ENCODE data around the gene AMOTL1. TPM values are rescaled to one million over a fixed set of nuclear protein-coding genes. Genes with fewer than 3 reads are reported as not detected.
"Not testable (repeated sequence)": the region's sequence is repeated elsewhere in the genome, so short reads cannot be mapped to it uniquely, and the experiment has no call there.

AMOTL1 gene
- polyA plus RNA-seq, 1 donor from 2014 or later, result 10.7 TPM

DNA sequence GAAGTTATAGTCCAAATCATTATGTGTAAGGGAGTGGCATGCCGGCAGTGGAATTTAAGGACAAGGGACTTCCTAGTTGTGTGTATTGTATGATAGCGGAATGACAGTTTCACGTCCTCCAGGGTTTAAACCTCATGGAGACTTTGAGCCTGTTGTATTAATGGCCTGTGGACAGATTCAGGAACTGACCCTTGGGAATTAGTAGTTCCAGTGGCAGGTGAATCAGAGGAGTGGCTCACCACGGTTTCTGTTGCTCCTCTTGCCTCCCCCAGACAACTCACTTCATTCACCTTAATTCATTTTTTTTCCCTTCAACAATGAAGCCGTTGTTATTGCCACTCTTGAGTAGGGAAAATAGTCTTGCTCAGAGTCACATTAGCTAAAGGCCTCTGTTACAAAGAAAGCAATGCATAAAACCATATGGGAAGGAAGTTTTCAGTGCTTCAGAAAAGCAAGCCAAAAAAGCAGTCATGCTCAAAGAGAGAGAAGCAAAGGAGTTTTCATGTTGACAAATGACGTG is 22.6 kb downstream of the AMOTL1 start:
- Histone ChIP-seq H3K79me2 (replicated peaks; ENCODE audit: insufficient read depth, low read length) (peaks cover 63% of the 10 kb centered on the region), H3K4me2 (ENCODE audit: low read length) (no peak overlapping the region), H3K27ac (ENCODE audit: low read length) (no peak overlapping the region)

DNA sequence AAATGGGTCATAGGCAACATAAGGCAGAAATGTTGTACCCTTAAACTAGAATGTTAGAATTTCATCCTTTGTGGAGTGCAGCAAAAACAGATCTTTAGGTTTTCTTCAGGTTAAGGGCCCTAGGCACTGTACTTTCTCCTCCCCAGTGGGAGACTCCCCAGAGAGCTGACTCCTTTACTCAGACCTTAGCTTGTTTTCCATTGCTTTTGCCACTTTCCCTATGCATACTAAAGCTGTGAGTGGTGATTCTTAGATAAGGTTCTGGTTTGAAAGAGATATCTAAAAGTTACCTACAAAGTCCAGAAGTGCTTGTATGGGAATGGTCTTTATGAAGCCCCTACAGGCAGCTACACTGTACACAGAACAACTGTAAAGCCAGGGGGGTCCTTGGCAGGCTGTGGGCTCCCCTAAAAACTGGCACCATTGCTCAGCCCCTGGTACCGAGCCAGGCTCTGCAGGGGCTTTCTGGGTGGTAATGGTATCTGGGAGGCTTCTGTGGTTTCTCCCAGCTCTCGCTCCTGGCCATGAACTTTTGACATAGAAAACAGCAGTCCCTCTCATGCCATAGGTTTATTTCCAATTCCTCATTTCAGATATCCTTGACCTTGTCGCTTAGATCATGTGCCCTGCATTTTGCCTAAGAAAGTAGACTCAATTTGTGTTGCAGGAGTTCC is 23.2 kb downstream of the AMOTL1 start:
- H3K4me3 ChIP-seq (ENCODE audit: low read length), result no peak overlapping the region
- no peak overlapping the region for H3K4me2 ChIP-seq (ENCODE audit: low read length)
- no peaks in the 10 kb centered on the region for H3K9me2 ChIP-seq (ENCODE audit: insufficient read depth, low read length)
- H3F3A ChIP-seq (ENCODE audit: insufficient read depth, low read length, poor library complexity, severe bottlenecking), result no peaks in the 10 kb centered on the region
- no peaks in the 10 kb centered on the region for H4K20me1 ChIP-seq (ENCODE audit: insufficient read depth)
- H3K27me3 ChIP-seq (ENCODE audit: insufficient read depth, low read depth, low read length), result no peaks in the 10 kb centered on the region
- no peak overlapping the region for H3K9ac ChIP-seq (ENCODE audit: low read length)
- H3K9me3 ChIP-seq (ENCODE audit: low read length), result no peaks in the 10 kb centered on the region
- no peak overlapping the region for H2AFZ ChIP-seq (ENCODE audit: low read depth, low read length)
- no peak overlapping the region for H3K27ac ChIP-seq (ENCODE audit: low read length)
- peaks cover 65% of the 10 kb centered on the region for H3K79me2 ChIP-seq (replicated peaks; ENCODE audit: insufficient read depth, low read length)
- TF ChIP-seq, protein P1, sequence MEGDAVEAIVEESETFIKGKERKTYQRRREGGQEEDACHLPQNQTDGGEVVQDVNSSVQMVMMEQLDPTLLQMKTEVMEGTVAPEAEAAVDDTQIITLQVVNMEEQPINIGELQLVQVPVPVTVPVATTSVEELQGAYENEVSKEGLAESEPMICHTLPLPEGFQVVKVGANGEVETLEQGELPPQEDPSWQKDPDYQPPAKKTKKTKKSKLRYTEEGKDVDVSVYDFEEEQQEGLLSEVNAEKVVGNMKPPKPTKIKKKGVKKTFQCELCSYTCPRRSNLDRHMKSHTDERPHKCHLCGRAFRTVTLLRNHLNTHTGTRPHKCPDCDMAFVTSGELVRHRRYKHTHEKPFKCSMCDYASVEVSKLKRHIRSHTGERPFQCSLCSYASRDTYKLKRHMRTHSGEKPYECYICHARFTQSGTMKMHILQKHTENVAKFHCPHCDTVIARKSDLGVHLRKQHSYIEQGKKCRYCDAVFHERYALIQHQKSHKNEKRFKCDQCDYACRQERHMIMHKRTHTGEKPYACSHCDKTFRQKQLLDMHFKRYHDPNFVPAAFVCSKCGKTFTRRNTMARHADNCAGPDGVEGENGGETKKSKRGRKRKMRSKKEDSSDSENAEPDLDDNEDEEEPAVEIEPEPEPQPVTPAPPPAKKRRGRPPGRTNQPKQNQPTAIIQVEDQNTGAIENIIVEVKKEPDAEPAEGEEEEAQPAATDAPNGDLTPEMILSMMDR (IDR thresholded peaks at IDR 0.05; ENCODE audit: poor library complexity, severe bottlenecking), result no peak
- no peaks in the 10 kb centered on the region for H3K36me3 ChIP-seq (ENCODE audit: insufficient read depth, low read length)

More for the DNA sequence above, 22.6 kb downstream of the AMOTL1 start:
- H3K9me2 ChIP-seq (ENCODE audit: insufficient read depth, low read length), result no peaks in the 10 kb centered on the region
- no peaks in the 10 kb centered on the region for H3K9me3 ChIP-seq (ENCODE audit: low read length)
- no peaks in the 10 kb centered on the region for H4K20me1 ChIP-seq (ENCODE audit: insufficient read depth)
- H3F3A ChIP-seq (ENCODE audit: insufficient read depth, low read length, poor library complexity, severe bottlenecking), result no peaks in the 10 kb centered on the region
- TF ChIP-seq, protein P1 (IDR thresholded peaks at IDR 0.05; ENCODE audit: poor library complexity, severe bottlenecking), result no peak
- TF ChIP-seq TAF1 (IDR thresholded peaks at IDR 0.05; ENCODE audit: low read depth) (no peak), MXI1 (conservative IDR thresholded peaks at IDR 0.05; ENCODE audit: poor library complexity, severe bottlenecking) (no peak), EZH2 (IDR thresholded peaks at IDR 0.05; ENCODE audit: borderline replicate concordance, insufficient read depth, low read length, poor library complexity, severe bottlenecking) (no peak), EP300 (conservative IDR thresholded peaks at IDR 0.05; ENCODE audit: poor library complexity, severe bottlenecking) (no peak), POLR2AphosphoS5 (IDR thresholded peaks at IDR 0.05) (no peak), SMC3 (conservative IDR thresholded peaks at IDR 0.05; ENCODE audit: poor library complexity) (no peak), RAD21 (conservative IDR thresholded peaks at IDR 0.05) (no peak)
- TF ChIP-seq, protein P2, sequence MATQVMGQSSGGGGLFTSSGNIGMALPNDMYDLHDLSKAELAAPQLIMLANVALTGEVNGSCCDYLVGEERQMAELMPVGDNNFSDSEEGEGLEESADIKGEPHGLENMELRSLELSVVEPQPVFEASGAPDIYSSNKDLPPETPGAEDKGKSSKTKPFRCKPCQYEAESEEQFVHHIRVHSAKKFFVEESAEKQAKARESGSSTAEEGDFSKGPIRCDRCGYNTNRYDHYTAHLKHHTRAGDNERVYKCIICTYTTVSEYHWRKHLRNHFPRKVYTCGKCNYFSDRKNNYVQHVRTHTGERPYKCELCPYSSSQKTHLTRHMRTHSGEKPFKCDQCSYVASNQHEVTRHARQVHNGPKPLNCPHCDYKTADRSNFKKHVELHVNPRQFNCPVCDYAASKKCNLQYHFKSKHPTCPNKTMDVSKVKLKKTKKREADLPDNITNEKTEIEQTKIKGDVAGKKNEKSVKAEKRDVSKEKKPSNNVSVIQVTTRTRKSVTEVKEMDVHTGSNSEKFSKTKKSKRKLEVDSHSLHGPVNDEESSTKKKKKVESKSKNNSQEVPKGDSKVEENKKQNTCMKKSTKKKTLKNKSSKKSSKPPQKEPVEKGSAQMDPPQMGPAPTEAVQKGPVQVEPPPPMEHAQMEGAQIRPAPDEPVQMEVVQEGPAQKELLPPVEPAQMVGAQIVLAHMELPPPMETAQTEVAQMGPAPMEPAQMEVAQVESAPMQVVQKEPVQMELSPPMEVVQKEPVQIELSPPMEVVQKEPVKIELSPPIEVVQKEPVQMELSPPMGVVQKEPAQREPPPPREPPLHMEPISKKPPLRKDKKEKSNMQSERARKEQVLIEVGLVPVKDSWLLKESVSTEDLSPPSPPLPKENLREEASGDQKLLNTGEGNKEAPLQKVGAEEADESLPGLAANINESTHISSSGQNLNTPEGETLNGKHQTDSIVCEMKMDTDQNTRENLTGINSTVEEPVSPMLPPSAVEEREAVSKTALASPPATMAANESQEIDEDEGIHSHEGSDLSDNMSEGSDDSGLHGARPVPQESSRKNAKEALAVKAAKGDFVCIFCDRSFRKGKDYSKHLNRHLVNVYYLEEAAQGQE (IDR thresholded peaks at IDR 0.05; ENCODE audit: borderline replicate concordance), result no peak
- no peak overlapping the region for H3K9ac ChIP-seq (ENCODE audit: low read length)
- H3K36me3 ChIP-seq (ENCODE audit: insufficient read depth, low read length), result no peaks in the 10 kb centered on the region
- H2AFZ ChIP-seq (ENCODE audit: low read depth, low read length), result no peak overlapping the region
- H3K27me3 ChIP-seq (ENCODE audit: insufficient read depth, low read depth, low read length), result no peaks in the 10 kb centered on the region
- no peak overlapping the region for H3K4me3 ChIP-seq (ENCODE audit: low read length)

DNA sequence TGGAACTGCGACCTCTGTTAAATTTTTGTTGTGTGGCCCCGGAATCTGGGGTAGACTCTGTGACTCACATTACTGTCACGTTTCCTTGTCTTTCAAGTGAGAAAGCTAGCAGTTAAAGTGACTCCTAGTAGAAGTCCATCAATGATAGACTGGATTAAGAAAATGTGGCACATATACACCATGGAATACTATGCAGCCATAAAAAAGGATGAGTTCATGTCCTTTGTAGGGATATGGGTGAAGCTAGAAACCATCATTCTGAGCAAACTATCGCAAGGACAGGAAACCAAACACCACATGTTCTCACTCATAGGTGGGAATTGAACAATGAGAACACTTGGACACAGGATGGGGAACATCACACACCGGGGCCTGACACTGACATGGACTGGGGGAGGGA is 23.8 kb downstream of the AMOTL1 start:
- H3K27ac ChIP-seq (ENCODE audit: low read length); H3K36me3 ChIP-seq (ENCODE audit: insufficient read depth, low read length); H3K27me3 ChIP-seq (ENCODE audit: insufficient read depth, low read depth, low read length); H3K4me2 ChIP-seq (ENCODE audit: low read length); H2AFZ ChIP-seq (ENCODE audit: low read depth, low read length); H3K4me3 ChIP-seq (ENCODE audit: low read length); H3K9me3 ChIP-seq (ENCODE audit: low read length); H3F3A ChIP-seq (ENCODE audit: insufficient read depth, low read length, poor library complexity, severe bottlenecking); H3K9me2 ChIP-seq (ENCODE audit: insufficient read depth, low read length); H3K9ac ChIP-seq (ENCODE audit: low read length); H4K20me1 ChIP-seq (ENCODE audit: insufficient read depth): not testable (repeated sequence)
- H3K79me2 ChIP-seq (replicated peaks; ENCODE audit: insufficient read depth, low read length), result peaks cover 61% of the 10 kb centered on the region
